HCT116 (cell line): ENCODE data around the gene CACNA2D3. TPM values are rescaled to one million over a fixed set of nuclear protein-coding genes. Genes with fewer than 3 reads are reported as not detected.

Source experiments
- ATAC-seq: fragments of 200-7000 bp; cut with Tn5 transposase; 2 replicates; pipeline ENCODE4 v1.9.1; 2020; ENCODE audit warnings: mild to moderate bottlenecking, moderate library complexity
- BruUV-seq: library from RNA; stranded (reverse); fragments of 400-500 nt; replicated peaks from 2 replicates; lab custom pipeline; 2021; lab: Mats Ljungman, UMichigan
- CTCF ChIA-PET: fragments of 300-600 bp; sonication (Branson Sonifier 250); formaldehyde crosslinking; loops from one replicate; lab custom pipeline; 2021; ENCODE audit warnings: antibody characterized with exemption; lab: Charles Lee
- POLR2A ChIA-PET: fragments of 300-600, 350-600 bp; sonication (Branson Sonifier 250); formaldehyde crosslinking; loops from one replicate; lab custom pipeline; 2021; ENCODE audit warnings: antibody characterized with exemption; lab: Charles Lee
- RAD21 ChIA-PET, 2 experiments: fragments of 300-600 bp; sonication (Branson Sonifier 250); formaldehyde crosslinking; loops; one replicate each; lab custom pipeline; 2023; ENCODE audit warnings: low total read pairs in 2 of 2; ENCODE audit not compliant: uncharacterized antibody in 2 of 2, unreplicated experiment in 2 of 2, low non-redundant PET in 1 of 2; lab: Charles Lee
- DNase-seq: peaks from one replicate; pipeline ENCODE4 v3.0.0-alpha.2; 2010; ENCODE audit warnings: low read depth, low spot score
- H2AFZ ChIP-seq: fragments of 200-600 bp; shearing (Covaris generic), sonication (generic); 2 replicates; pipeline ENCODE4 v1.6.1; 2017; ENCODE audit warnings: low read depth, mixed run types, mixed read lengths, antibody characterized with exemption, low read length; ENCODE audit not compliant: poor library complexity, severe bottlenecking
- H3K27ac ChIP-seq: 2 replicates; pipeline ENCODE4 v1.5.1; 2012; ENCODE audit warnings: low read depth, low read length
- H3K27me3 ChIP-seq: fragments of 200-600 bp; sonication (generic); 2 replicates; pipeline ENCODE4 v1.6.1; 2016; ENCODE audit warnings: mixed run types, low read length, mixed read lengths; ENCODE audit not compliant: insufficient read depth
- H3K36me3 ChIP-seq, 2 experiments: fragments of 200-500 bp in 1 of 2; fragments of 200-600 bp in 1 of 2; sonication (Bioruptor generic) in 1 of 2; sonication (generic) in 1 of 2; 2 replicates each; pipeline versions ENCODE4 v1.5.1 to v1.6.1; 2014 to 2016; ENCODE audit warnings: low read length in 2 of 2, inconsistent platforms in 1 of 2, mixed read lengths in 1 of 2, mixed run types in 1 of 2; ENCODE audit not compliant: insufficient read depth in 2 of 2, control insufficient read depth in 1 of 2
- H3K4me1 ChIP-seq, 2 experiments: fragments of 200-600 bp in 1 of 2; sonication (generic) in 1 of 2; 2 replicates each; pipeline versions ENCODE4 v1.5.1 to v1.6.1; 2012 to 2017; ENCODE audit warnings: low read length in 2 of 2, inconsistent platforms in 1 of 2, mild to moderate bottlenecking in 1 of 2, mixed read lengths in 1 of 2, mixed run types in 1 of 2, moderate library complexity in 1 of 2; ENCODE audit not compliant: insufficient read depth in 2 of 2, control insufficient read depth in 1 of 2
- H3K4me2 ChIP-seq: fragments of 200-600 bp; sonication (generic); 2 replicates; pipeline ENCODE4 v1.6.1; 2017; ENCODE audit warnings: mixed run types, low read length, mixed read lengths
- H3K4me3 ChIP-seq, 2 experiments: fragments of 200-600 bp in 1 of 2; sonication (generic) in 1 of 2; replicated peaks in 1 of 2; 2 replicates each; pipeline ENCODE4 v1.5.1; 2011 to 2016; ENCODE audit warnings: low read length in 2 of 2, control low read depth in 1 of 2, low read depth in 1 of 2, mild to moderate bottlenecking in 1 of 2, mixed read lengths in 1 of 2, mixed run types in 1 of 2
- H3K79me2 ChIP-seq: fragments of 200-600 bp; sonication (generic); 2 replicates; pipeline ENCODE4 v1.6.1; 2017; ENCODE audit warnings: mild to moderate bottlenecking, mixed run types, low read length, moderate library complexity, mixed read lengths; ENCODE audit not compliant: insufficient read depth
- H3K9ac ChIP-seq: fragments of 200-600 bp; sonication (generic); 2 replicates; pipeline ENCODE4 v1.6.1; 2016; ENCODE audit warnings: low read length, mixed read lengths
- H3K9me2 ChIP-seq: fragments of 200-600 bp; sonication (generic), shearing (Covaris generic); 2 replicates; pipeline ENCODE4 v1.6.1; 2017; ENCODE audit warnings: mixed run types, mild to moderate bottlenecking, moderate library complexity; ENCODE audit not compliant: insufficient read depth
- H3K9me3 ChIP-seq, 2 experiments: fragments of 200-500 bp in 1 of 2; fragments of 200-600 bp in 1 of 2; sonication (Bioruptor generic) in 1 of 2; sonication (generic) in 1 of 2; 2 replicates each; pipeline ENCODE4 v1.6.1; 2014 to 2017; ENCODE audit warnings: low read length in 2 of 2, mixed read lengths in 2 of 2, inconsistent platforms in 1 of 2, low read depth in 1 of 2, mild to moderate bottlenecking in 1 of 2, mixed run types in 1 of 2, moderate library complexity in 1 of 2; ENCODE audit not compliant: control insufficient read depth in 1 of 2, insufficient read depth in 1 of 2
- H4K20me1 ChIP-seq: fragments of 200-600 bp; sonication (generic), shearing (Covaris generic); 2 replicates; pipeline ENCODE4 v1.6.1; 2017; ENCODE audit warnings: mixed run types, mild to moderate bottlenecking, moderate library complexity; ENCODE audit not compliant: insufficient read depth
- ATF3 ChIP-seq: IDR thresholded peaks from 2 replicates; pipeline ENCODE4 v1.6.1; 2012
- CBX3 ChIP-seq: IDR thresholded peaks from 2 replicates; pipeline ENCODE4 v1.6.1; 2012; ENCODE audit warnings: low read depth
- EZH2 ChIP-seq: fragments of 200-600 bp; sonication (generic); IDR thresholded peaks from 2 replicates; pipeline ENCODE4 v1.6.1; 2017; ENCODE audit warnings: antibody characterized with exemption, mixed run types
- EZH2phosphoT487 ChIP-seq: fragments of 200-600 bp; IDR thresholded peaks from 2 replicates; pipeline ENCODE4 v1.6.1; 2018; ENCODE audit warnings: antibody characterized with exemption, borderline replicate concordance
- FOSL1 ChIP-seq: IDR thresholded peaks from 2 replicates; pipeline ENCODE4 v1.6.1; 2012; ENCODE audit warnings: low read depth
- SIN3A ChIP-seq: IDR thresholded peaks from 2 replicates; pipeline ENCODE4 v1.6.1; 2012; ENCODE audit warnings: low read depth
- SP1 ChIP-seq: IDR thresholded peaks from 2 replicates; pipeline ENCODE4 v1.6.1; 2012; ENCODE audit warnings: low read depth
- SRF ChIP-seq: IDR thresholded peaks from 2 replicates; pipeline ENCODE4 v1.6.1; 2012; ENCODE audit warnings: low read depth
- ZFX ChIP-seq: fragments of 450-650 bp; IDR thresholded peaks from 2 replicates; pipeline ENCODE4 v1.6.1; 2017
- intact Hi-C: fragments of 100-400 bp; cut with micrococcal nuclease; formaldehyde crosslinking; loops from 2 replicates; pipeline ENCODE4 v1.10.0; 2022
- total RNA-seq: library from RNA; stranded (reverse); gene quantifications from one replicate; pipeline ENCODE4 v1.2.1, GENCODE V29; 2021; ENCODE audit not compliant: unreplicated experiment
- TF ChIP-seq, protein P1 (sequence below): IDR thresholded peaks from 2 replicates; pipeline ENCODE4 v1.6.1; 2011; ENCODE audit warnings: mild to moderate bottlenecking, low read length, moderate library complexity; ENCODE audit not compliant: insufficient replicate concordance; ENCODE audit errors: extremely low read depth
- TF ChIP-seq, protein P2 (sequence below): IDR thresholded peaks from 2 replicates; pipeline ENCODE4 v1.6.1; 2012

The CACNA2D3 gene
- total RNA-seq, 1 experiment from 2014 or later, result 0.20 TPM

GRCh38 chr3:55042591-55042990 is 920.2 kb downstream of the CACNA2D3 start (continued):
- TF ChIP-seq, protein P1, sequence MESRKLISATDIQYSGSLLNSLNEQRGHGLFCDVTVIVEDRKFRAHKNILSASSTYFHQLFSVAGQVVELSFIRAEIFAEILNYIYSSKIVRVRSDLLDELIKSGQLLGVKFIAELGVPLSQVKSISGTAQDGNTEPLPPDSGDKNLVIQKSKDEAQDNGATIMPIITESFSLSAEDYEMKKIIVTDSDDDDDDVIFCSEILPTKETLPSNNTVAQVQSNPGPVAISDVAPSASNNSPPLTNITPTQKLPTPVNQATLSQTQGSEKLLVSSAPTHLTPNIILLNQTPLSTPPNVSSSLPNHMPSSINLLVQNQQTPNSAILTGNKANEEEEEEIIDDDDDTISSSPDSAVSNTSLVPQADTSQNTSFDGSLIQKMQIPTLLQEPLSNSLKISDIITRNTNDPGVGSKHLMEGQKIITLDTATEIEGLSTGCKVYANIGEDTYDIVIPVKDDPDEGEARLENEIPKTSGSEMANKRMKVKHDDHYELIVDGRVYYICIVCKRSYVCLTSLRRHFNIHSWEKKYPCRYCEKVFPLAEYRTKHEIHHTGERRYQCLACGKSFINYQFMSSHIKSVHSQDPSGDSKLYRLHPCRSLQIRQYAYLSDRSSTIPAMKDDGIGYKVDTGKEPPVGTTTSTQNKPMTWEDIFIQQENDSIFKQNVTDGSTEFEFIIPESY, result no peak
- TF ChIP-seq, protein P2, sequence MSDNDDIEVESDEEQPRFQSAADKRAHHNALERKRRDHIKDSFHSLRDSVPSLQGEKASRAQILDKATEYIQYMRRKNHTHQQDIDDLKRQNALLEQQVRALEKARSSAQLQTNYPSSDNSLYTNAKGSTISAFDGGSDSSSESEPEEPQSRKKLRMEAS, result no peak

- H3K9me3 ChIP-seq, result peaks cover 0 to 13% of the 10 kb centered on the region in 2 experiments; a peak in 2 of 4 replicates
- H3K27ac ChIP-seq, result no peak overlapping the region
- H3K4me1 ChIP-seq, result no peaks in the 10 kb centered on the region
- H3K9ac ChIP-seq, result no peak overlapping the region
- H3K4me3 ChIP-seq, result no peak overlapping the region
- no peaks in the 10 kb centered on the region for H3K79me2 ChIP-seq
- no peaks in the 10 kb centered on the region for H3K27me3 ChIP-seq
- H3K36me3 ChIP-seq, result no peaks in the 10 kb centered on the region
- H3K4me2 ChIP-seq, result no peak overlapping the region
- ChIA-PET RAD21 (no interaction called here), POLR2A (no interaction called here), CTCF (no interaction called here)
- DNase-seq (no peak), ATAC-seq (no peak)
- no TSS peak for BruUV-seq
- no peaks in the 10 kb centered on the region for H4K20me1 ChIP-seq
- intact Hi-C loops, result no loop called here
- H2AFZ ChIP-seq, result no peak overlapping the region
- H3K9me2 ChIP-seq, result no peaks in the 10 kb centered on the region
- no peak for TF ChIP-seq SP1
- TF ChIP-seq SRF, result no peak
- TF ChIP-seq FOSL1, result no peak
- no peak for TF ChIP-seq EZH2phosphoT487
- TF ChIP-seq ZFX, result no peak
- no peak for TF ChIP-seq ATF3
- TF ChIP-seq EZH2, result no peak
- TF ChIP-seq SIN3A, result no peak
- TF ChIP-seq CBX3, result no peak
- TF ChIP-seq, all 23 proteins: peak for 0
Measured at GRCh38 chr3:55044486-55044885, 922.1 kb downstream of the CACNA2D3 start.
